Gastroesophageal sphincter (tissue), 3 donors: ENCODE data around the gene COX7B2.

Experiments used
- CTCF ChIP-seq, 4 experiments: fragments of 200-600 bp in 2 of 4; fragments of 450-650 bp in 2 of 4; sonication (generic) in 1 of 4; IDR thresholded peaks; one replicate each; pipeline ENCODE4 v1.5.1; 2017 to 2019; ENCODE audit warnings: antibody characterized with exemption in 4 of 4, mild to moderate bottlenecking in 2 of 4, moderate library complexity in 2 of 4
- POLR2AphosphoS5 ChIP-seq: sonication (generic); formaldehyde crosslinking; IDR thresholded peaks from one replicate; pipeline ENCODE4 v1.6.1; 2017; ENCODE audit warnings: antibody characterized with exemption

DNA sequence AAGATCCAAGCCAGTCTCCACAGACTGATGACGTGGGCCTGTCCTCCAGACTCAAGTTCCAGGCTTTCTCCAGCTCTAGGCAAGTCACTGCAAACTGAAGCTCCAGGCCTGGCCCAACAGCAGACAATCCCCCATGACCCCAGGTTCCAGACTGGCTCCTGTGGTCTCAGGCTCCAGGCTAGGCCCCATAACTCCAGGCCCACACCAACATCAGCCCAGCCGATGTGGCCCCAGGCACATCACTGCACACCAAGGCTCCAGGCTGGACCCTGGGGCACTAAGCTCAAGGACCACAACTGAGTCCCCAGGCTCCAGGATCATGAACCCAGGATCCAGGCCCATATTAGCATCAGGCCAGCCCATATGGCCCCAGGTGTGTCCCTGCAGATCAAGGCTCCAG lies 143.6 kb downstream of the COX7B2 start:
- TF ChIP-seq POLR2AphosphoS5, result no peak
- no peak for TF ChIP-seq CTCF (IDR thresholded peaks at IDR 0.05)
